ENCODE data around the gene RANBP17. TPM values are rescaled to one million over a fixed set of nuclear protein-coding genes. Genes with fewer than 3 reads are reported as not detected.

Gene RANBP17
- total RNA-seq, 2 donors from 2014 or later, result 26.6 to 28.0 TPM

DNA sequence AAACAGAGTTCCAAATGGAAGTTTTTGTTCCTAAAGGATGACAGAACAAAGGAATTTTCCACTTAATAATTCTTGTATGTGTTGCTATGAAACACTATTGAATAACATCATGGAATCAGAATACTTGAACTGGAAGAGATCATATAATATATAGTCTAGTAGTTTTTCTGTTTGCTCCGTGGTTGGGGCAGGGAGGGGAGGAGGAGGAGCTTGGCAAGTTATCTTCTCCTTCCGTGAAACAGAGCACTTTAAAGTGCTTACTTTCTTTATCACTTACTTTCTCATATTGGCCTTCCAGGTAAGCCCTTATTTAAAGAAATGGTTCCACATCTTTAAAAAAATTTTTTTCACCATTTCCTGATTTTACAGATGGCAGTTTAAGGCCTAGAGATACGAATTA is 281.4 kb downstream of the RANBP17 start:
- H3K27ac ChIP-seq (ENCODE audit: low read depth, low read length), result no peak overlapping the region
- no peaks in the 10 kb centered on the region for H3K36me3 ChIP-seq (ENCODE audit: control insufficient read depth, insufficient read depth, low read length)
- TF ChIP-seq, protein P1, sequence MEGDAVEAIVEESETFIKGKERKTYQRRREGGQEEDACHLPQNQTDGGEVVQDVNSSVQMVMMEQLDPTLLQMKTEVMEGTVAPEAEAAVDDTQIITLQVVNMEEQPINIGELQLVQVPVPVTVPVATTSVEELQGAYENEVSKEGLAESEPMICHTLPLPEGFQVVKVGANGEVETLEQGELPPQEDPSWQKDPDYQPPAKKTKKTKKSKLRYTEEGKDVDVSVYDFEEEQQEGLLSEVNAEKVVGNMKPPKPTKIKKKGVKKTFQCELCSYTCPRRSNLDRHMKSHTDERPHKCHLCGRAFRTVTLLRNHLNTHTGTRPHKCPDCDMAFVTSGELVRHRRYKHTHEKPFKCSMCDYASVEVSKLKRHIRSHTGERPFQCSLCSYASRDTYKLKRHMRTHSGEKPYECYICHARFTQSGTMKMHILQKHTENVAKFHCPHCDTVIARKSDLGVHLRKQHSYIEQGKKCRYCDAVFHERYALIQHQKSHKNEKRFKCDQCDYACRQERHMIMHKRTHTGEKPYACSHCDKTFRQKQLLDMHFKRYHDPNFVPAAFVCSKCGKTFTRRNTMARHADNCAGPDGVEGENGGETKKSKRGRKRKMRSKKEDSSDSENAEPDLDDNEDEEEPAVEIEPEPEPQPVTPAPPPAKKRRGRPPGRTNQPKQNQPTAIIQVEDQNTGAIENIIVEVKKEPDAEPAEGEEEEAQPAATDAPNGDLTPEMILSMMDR (conservative IDR thresholded peaks at IDR 0.05), result no peak
- Mint-ChIP-seq H3K36me3 (ENCODE audit: low read depth) (no peaks in the 10 kb centered on the region), H3K4me1 (no peaks in the 10 kb centered on the region), H3K9me3 (no peaks in the 10 kb centered on the region), H3K27me3 (ENCODE audit: insufficient read depth) (no peaks in the 10 kb centered on the region), H3K27ac (no peak overlapping the region), H3K4me3 (no peak overlapping the region)
- 91 to 100% methylated on average over 1 to 3 of the region's 3 CpGs for WGBS, 2 experiments (ENCODE audit: insufficient coverage in 1 of 2, insufficient read length in 1 of 2)
- H3K4me3 ChIP-seq (ENCODE audit: low read length), result no peak overlapping the region
- DNase-seq, result no peak
- H3K9me3 ChIP-seq (ENCODE audit: control insufficient read depth, low read length), result no peaks in the 10 kb centered on the region
- no peaks in the 10 kb centered on the region for H3K4me1 ChIP-seq (ENCODE audit: control insufficient read depth, insufficient read depth, low read length)
- H3K9ac ChIP-seq (ENCODE audit: extremely low read depth, low read length, poor library complexity, severe bottlenecking), result no peak overlapping the region
- H3K27me3 ChIP-seq (ENCODE audit: control insufficient read depth, insufficient read depth, low read length, poor library complexity, severe bottlenecking), result no peaks in the 10 kb centered on the region

DNA sequence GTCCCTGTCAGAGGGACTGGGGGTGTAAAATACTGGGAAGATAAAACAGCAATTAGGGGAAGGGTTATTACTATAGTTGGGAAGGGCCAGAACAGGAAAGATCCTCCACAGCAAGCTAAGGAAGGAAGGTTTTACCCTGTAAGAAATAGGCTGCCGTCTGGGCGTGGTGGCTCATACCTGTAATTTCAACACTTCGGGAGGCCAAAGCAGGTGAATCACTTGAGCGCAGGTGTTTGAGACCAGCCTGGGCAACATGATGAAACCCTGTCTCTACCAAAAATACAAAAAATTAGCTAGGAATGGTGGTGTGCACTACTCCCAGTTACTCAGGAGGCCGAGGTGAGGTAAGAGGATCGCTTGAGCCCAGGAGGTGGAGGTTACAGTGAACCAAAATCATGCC is 282.1 kb downstream of the RANBP17 start:
- H3K27ac ChIP-seq (ENCODE audit: low read depth, low read length), result no peak overlapping the region
- no peak overlapping the region for H3K27ac Mint-ChIP-seq
- H3K36me3 Mint-ChIP-seq (ENCODE audit: low read depth), result no peaks in the 10 kb centered on the region
- H3K9ac ChIP-seq (ENCODE audit: extremely low read depth, low read length, poor library complexity, severe bottlenecking), result no peak overlapping the region
- 92 to 98% methylated on average over 6 of the region's 6 CpGs for WGBS, 2 experiments (ENCODE audit: insufficient coverage in 1 of 2, insufficient read length in 1 of 2)
- H3K36me3 ChIP-seq (ENCODE audit: control insufficient read depth, insufficient read depth, low read length), result no peaks in the 10 kb centered on the region
- no peak for DNase-seq
- H3K4me1 Mint-ChIP-seq, result no peaks in the 10 kb centered on the region
- TF ChIP-seq, protein P1 (conservative IDR thresholded peaks at IDR 0.05), result no peak
- H3K27me3 Mint-ChIP-seq (ENCODE audit: insufficient read depth), result no peaks in the 10 kb centered on the region
- H3K4me1 ChIP-seq (ENCODE audit: control insufficient read depth, insufficient read depth, low read length), result no peaks in the 10 kb centered on the region
- no peaks in the 10 kb centered on the region for H3K9me3 ChIP-seq (ENCODE audit: control insufficient read depth, low read length)
- H3K4me3 ChIP-seq (ENCODE audit: low read length), result no peak overlapping the region
- H3K9me3 Mint-ChIP-seq, result no peaks in the 10 kb centered on the region
- H3K27me3 ChIP-seq (ENCODE audit: control insufficient read depth, insufficient read depth, low read length, poor library complexity, severe bottlenecking), result no peaks in the 10 kb centered on the region
- H3K4me3 Mint-ChIP-seq, result no peak overlapping the region

DNA sequence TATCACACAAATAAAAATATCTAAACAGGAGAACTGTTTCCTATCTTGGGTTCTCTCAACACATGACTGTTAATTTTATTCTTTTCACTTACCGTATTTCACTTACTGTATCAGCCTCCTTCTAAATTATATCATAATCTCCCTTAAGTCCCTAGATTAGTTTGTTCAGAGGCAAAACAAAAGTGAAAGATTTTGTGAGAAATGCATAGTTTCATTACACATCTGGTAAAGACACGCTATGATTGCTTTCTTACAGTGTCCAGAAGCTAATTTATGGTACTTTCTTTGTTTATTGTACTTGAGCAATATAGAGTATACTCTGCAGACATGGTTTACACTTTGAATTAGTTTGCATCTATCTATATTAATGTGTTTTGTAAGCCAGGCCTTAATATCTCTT is 287.5 kb downstream of the RANBP17 start:
- Mint-ChIP-seq H3K4me3 (no peak overlapping the region), H3K9me3 (no peaks in the 10 kb centered on the region), H3K36me3 (ENCODE audit: low read depth) (no peaks in the 10 kb centered on the region), H3K4me1 (peaks cover 4% of the 10 kb centered on the region), H3K27me3 (ENCODE audit: insufficient read depth) (no peaks in the 10 kb centered on the region), H3K27ac (no peak overlapping the region)
- 80 to 93% methylated on average over 1 to 2 of the region's 2 CpGs for WGBS, 2 experiments (ENCODE audit: insufficient coverage in 1 of 2, insufficient read length in 1 of 2)
- Histone ChIP-seq H3K4me3 (ENCODE audit: low read length) (no peak overlapping the region), H3K27me3 (ENCODE audit: control insufficient read depth, insufficient read depth, low read length, poor library complexity, severe bottlenecking) (no peaks in the 10 kb centered on the region), H3K4me1 (ENCODE audit: control insufficient read depth, insufficient read depth, low read length) (no peaks in the 10 kb centered on the region), H3K9me3 (ENCODE audit: control insufficient read depth, low read length) (no peaks in the 10 kb centered on the region), H3K36me3 (ENCODE audit: control insufficient read depth, insufficient read depth, low read length) (no peaks in the 10 kb centered on the region), H3K9ac (ENCODE audit: extremely low read depth, low read length, poor library complexity, severe bottlenecking) (no peak overlapping the region), H3K27ac (ENCODE audit: low read depth, low read length) (no peak overlapping the region)
- DNase-seq, result no peak
- TF ChIP-seq, protein P1 (conservative IDR thresholded peaks at IDR 0.05), result no peak
